HG03354 (cell line): Measurements from ENCODE around the gene RNF114.
"Not testable (repeated sequence)": the region's sequence is repeated elsewhere in the genome, so short reads cannot be mapped to it uniquely, and the experiment has no call there.

Experiments used
- ATAC-seq: cut with Tn5 transposase; IDR thresholded peaks from one replicate; pipeline ENCODE4 v1.9.1; 2021; ENCODE audit warnings: mild to moderate bottlenecking; ENCODE audit not compliant: unreplicated experiment, poor library complexity, severe bottlenecking

The RNF114 gene, protein sequence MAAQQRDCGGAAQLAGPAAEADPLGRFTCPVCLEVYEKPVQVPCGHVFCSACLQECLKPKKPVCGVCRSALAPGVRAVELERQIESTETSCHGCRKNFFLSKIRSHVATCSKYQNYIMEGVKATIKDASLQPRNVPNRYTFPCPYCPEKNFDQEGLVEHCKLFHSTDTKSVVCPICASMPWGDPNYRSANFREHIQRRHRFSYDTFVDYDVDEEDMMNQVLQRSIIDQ

DNA sequence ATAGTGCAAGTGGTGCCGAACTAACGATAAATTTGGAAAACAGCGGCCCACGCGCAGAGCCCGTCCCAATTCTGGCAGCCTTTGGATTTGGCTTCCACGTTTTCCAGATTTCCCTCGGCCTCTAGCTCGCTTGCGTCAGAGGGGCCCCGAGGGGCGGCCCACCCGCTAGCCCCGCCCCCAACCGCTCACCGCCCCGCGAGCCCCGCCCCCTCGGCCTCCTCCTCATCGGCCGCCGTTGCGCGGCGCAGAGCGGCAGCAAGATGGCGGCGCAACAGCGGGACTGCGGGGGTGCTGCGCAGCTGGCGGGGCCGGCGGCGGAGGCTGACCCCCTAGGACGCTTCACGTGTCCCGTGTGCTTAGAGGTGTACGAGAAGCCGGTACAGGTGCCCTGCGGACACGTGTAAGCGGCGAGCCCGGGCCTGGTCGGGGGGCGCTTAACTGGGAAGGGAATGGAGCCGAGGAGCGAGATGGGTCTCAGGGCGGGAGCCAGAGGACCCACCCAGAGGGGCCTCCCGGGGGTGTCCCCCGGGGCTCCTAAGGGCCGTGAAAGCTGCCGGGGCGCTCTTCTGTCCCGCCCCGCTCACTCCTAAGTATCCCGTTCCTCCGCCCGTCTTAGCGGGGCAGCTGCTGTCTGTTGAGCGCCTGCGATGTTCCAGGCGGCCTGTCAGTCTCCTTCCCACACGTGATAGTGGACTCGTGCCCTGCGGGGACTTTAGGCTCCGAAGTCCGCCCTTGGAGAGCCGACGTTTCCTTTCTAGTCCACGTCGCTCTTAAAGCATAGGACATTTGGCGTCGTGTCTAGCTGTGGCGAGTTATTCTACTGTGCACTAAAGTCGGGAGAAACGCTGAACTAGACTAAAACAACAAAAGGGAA, at the start of gene RNF114:
RNF114 (plus strand) TSS at position 245 of the 874 bp plus-strand sequence; CDS start at position 261, 16 bp downstream.
- ATAC-seq, result peak; percentile 81

DNA sequence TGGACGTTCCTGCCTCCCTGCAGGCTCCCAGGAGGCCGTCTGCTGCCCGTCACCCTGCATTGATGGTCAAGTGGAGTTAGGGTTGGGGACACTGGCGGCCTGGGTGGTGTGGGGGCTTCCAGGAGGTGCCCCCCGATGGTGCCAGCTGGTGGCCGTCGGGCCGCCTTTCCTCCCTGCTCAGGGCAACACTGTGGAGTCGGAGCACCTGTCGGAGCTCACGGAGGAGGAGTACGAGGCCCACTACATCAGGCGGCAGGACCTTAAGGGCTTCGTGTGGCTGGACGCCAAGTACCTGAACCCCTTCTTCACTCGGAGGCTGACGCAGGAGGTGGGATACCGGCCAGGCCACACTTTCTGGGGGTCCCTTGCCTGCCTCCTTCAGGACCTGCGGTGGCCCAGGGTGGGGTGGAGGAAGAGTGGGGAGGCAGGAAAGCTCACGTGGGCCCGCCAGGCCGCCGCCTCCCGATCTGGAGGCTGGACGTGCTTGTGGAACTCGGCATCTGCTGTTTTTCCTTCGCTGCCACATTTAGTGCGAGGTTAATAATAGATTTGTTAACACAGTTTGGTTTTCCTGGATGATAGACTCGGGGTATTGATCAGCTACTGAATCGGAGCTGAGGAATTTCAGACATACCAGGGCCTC, 49.5 kb upstream of the RNF114 start:
- no peak for ATAC-seq

DNA sequence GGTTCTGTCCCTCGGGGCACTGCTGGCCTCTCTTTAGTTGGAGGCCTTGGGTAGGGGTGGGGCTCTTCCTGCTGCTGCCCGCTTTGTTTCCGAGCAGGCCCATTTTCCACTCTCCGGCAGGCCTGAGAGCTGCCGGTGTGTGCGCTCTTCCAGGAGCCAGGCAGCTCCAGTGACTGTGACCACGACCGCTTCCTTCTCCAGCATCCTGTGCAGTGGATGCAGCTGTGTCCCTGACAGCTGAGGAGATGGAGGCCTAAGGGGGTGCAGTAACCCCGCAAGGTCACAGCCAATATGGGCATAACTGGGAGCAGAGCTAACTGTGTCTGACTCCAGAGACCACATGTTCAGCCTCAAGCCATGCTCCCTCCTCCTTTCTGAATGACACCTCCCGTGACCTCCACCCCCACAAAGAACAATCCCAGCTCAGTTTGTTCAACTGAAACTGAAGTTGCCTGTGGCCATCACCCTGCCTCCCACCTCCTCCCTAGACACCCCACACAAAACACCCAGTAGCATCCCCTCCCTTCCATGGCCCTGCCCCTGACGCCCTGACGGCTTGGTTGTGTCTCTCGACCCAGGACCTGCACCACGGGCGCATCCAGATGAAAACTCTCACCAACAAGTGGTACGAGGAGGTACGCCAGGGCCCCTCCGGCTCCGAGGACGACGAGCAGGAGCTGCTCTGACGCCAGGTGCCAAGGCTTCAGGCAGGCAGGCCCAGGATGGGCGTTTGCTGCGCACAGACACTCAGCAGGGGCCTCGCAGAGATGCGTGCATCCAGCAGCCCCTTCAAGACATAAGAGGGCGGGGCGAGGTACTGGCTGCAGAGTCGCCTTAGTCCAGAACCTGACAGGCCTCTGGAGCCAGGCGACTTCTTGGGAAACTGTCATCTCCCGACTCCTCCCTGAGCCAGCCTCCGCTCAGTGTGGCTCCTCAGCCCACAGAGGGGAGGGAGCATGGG, 48.7 kb upstream of the RNF114 start:
- no peak for ATAC-seq

DNA sequence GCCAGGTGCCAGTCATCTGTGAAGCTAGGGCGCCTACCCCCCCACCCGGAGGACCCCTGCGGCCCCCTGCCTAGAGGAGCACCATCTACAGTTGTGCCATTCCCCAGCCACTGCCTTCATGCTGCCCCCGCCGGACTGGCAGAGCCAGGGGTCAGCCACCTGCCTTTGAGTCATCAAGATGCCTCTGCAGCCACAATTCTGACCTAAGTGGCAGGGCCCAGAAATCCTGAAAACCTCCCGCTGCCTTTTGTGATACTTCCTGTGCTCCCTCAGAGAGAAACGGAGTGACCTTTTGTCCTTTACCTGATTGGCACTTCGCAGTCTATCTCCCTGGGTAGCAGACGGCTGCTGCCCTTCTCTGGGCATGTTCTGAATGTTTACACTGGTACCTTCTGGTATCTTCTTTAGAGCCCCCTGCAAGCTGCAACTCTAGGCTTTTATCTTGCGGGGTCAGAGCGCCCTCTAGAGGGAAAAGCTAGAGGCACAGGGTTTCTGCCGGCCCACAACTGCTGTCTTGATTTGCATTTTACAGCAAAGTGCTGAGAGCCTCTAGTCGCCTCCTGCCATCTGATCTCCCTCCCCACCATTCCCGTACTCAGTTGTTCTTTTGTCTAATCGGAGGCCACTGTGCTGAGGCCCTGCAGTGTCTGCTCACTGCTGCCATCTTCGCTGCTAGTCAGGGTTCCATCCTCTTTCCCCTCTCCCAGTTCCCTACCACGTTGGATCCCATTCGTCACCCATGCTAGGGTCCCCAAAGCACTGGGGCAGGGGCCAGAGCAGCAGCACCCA, 47.8 kb upstream of the RNF114 start:
- no peak for ATAC-seq

DNA sequence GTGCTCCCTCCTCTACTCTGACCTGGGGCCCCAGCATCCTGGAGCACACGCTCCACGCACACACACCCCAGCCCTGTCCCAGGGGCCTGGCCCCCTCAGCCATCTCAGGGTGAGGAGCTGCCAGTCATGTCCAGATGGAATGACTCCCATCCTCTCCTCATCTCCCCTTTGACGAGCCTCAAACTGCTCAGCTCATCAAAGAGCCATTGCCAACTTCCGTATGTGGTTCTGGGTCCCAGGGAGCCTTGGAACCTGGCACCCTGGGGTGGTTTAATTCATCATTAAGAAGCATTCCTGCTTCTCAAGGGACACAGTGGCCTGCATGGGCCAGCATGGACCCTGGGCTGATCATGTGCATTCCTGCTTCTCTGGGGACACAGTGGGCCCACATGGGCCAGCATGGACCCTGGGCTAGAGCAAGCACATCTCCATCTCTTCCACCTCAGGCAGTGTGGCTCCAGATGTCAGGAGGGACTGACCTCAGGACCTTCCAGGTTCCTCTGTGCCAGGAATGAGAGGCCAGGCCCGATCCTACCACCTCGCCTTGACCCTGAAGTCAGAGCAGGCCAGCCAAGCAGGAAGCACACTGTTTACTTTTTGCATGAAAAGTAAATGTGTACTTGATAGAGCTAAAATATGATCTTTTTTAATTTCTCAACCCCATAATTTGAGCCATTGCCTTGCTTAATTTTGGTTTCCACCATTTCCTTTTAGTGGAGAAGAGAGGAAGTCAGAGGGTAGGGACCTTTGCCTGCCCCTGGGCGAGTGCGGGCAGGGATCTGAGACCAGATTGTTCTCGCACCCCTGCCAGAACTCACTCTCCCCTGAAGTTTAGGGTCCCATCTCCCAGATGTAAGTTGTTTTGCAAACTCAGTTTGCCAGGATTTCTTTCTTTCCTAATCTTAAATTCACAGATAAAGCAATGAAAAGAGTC, 46.9 kb upstream of the RNF114 start:
- ATAC-seq, result no peak

DNA sequence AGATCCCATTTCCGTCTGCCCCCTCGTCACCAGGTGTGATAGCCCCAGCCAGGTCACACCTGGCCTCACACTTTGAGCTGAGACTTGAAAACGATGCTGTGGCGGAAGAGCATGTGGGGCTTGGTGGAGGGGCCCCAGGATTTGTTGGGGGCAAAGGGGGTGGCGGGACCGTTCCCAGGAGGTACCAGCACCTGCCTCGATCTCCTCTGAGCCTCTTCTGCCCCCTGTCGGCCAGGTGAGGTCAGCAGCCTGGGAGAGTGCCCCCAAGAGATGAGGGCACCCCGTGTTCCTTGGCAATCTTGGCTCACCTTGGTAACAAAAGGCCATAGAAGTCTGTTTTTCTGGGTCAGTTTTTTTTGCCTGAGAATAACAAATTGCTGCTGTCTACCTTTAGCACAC, 46.3 kb upstream of the RNF114 start:
- ATAC-seq, result no peak

DNA sequence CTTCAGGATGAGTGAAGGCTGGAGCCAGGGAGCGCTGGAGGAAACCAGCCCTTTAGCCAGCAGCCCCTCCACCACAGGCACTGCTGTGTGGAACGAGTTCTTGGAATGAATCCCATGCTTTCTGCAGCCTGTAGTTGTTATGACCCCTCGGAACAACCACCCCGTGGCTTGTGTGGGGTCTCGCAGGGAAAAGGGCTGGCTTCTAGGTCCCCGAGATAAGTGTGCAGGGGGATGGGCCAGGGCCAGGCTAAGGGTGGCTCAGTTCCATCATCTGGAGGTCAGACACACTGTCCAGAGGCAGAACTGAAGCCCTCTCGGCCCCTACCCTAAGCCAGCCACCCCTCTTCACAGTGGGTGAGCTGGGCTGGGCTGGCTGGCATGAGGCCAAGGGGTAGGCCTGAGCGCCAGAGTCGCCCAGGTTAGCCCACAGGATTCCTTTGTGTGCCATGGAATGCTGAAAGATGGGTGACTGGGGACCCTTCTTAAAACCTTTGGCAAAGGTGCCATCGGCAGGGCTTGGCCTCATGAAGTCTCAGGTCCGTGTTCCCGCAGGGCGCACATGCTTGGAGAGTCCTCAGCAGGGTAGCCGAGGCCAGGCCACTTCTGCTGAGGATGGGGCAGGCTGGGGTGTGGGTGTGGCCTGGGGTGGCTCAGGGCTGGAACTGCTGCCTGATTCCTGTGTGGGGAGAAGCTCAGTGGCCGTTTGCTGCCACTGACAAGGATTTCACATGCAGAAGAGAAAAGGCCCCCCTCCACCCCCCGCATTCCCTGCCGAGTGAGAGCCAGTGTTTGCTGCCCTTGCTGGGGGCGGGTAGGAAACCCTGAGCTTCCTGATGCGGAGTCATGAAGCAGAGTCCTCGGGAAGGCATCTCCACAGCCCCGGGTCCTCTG, 45.5 kb upstream of the RNF114 start:
- no peak for ATAC-seq

DNA sequence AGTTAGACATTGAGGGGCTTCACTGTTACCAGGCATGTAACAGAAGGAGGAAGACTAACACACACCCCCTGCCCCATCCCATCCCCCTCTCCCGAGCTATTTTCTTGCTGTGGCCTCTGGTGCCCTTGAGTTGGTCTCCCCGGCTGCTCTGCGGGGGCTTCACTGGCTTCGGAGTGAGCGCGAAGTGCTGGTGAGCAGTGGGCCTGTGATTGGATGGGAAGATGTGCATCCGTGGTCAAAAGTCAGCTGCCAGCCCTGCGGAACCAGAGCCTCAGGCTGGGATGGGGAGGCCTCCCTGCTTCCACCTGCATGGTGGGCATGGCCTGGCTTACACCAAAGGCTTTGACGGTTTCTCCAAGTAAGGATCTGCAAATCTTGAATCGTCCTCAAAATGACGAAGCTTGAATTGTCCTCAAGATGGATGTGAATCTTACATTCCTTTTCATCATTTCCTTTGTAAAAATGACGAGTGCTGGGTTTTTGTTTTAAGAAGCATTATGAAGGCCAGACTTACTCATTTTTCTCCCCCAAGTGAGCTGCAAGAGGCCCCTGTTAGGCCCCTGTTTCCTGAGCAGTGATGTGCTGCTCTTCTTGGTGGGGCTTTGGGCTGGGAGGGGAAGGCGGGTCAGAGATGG, 44.6 kb upstream of the RNF114 start:
- no peak for ATAC-seq

DNA sequence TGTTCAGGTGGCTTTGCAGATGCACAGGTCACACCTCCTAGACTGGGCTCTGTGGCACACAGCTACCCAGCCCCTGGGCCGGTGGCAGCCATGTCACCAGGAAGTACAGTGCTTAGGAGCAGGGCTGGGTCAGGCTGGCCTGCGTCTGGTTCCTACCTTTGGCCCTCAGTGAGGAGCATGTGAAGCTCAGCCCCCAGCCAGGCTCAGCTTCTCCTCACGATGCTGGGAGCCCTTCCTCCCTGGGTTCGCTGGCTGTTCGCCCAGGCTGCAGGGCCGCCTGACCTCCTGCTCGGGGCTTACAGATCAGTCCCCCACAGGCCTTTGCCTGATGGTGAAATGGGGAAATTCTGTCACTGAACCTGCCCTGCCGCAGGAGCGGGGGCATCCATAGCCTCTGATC, 43.9 kb upstream of the RNF114 start:
- ATAC-seq, result no peak

DNA sequence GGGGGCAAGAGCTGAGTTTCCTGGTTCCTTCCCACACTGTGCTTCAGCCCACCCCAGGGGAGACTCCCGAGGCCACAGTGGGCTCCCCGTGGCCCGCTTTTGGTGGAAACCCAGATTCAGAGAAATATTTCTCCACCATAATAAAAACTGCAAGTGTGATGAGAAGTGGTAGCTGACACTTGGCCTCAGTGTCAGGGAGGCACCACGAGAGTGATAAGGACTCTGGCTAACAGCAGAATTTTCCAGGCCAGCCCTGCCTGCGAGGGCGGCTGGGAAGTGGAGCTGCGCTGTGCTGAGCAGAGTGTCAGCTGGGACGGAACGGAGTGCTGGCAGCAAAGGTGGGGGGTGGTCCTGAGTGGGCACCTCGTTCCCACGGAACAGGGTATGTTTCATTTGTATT, 43.4 kb upstream of the RNF114 start:
- ATAC-seq, result no peak

DNA sequence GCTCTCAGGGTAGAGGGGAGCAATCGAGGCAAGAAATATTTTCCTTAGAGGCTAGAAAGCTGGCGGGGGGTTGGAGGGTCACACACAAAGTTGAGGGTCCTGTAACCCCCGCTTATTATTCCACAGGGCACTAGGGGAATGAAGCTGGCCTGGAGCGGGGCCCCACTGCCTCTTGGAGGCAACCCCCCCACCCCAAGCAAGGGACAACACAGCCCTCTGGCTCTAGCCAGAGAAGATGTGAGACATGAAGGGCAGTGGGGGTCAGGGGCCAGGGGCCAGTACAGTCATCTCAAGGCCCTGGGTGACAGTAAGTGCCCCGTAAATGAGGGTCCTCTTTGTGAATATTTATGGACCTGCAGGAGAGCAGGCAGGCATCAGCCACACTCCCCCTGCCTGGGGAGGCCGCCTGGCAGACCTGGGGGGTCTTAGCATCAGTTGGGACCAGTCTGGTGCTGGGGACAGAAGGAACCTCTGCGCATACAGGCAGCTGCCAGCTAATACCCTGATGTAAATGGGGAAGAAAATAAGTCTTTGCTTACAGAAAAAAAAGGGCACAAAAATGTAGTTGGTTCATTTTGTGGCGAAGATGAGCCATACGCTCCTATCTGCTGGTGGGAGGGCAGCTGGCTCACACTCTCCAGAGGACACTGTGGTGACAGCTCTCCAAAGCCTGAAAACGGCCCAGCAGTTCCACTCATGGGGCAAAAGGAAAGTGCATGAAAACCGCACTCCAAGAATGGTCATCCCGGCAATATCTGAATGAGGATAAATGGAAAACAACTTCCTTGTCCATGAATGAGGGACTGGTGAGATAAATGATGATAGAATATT, 42.7 kb upstream of the RNF114 start:
- no peak for ATAC-seq

DNA sequence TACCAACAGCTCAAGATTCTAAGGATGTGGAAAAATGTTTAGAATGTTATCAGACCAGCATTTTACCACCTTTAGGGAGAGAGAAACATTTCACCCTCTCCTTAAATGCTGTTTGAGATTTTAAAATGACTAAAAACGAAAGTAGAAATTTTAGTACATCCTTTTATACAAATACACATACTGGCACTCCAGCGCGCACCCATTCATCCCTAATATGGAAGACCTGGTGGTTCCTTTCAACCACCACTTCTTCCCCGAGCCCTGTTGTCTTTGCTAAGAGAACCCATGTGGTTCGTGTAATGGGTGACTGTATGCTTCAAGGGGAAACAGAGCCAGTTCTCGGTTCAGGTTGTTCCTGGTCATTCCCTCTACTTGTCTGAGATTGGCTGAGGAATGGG, 42.1 kb upstream of the RNF114 start:
- no peak for ATAC-seq

DNA sequence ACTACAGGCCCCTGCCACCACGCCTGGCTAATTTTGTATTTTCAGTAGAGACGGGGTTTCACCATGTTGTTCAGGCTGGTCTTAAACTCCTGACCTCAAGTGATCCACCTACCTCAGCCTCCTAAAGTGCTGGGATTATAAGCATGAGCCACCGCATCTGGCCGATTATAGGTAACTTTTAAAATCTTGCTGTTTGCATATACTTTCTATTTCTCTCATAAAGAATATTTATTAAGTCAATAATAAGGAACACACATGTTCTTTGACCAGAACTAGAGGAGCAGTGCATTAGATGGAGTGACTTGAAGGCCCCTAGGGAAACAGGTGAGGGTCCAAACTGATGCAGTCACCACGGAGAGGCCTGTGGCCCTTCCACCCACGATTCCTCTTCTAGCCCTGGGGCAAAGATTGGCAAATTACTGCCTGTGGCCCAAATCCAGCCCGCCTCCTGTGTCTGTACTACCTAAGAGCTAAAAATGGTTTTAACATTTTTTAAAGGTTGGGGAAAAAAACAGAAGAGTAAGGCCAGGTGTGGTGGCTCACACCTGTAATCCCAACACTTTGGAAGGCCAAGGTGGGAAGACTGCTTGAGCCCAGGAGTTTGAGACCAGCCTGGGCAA, 40.6 kb upstream of the RNF114 start:
- ATAC-seq, result not testable (repeated sequence)

DNA sequence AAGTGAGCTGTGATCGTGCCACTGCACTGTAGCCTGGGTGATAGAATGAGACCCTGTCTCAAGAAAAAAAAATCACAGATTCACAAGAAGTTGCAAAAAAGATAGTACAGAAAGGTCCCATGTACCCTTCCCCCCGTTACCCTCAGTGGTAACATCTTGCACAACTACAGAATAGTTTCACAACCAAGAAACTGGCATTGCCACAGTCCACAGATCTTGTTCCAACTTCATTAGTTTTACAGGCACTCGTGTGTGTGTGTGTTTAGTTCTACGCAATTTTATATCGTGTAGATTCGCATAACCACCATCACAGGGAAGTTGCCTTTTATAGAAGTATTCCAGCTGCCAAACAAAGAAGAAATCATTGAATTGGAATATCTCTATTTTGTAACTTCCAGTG, 40.0 kb upstream of the RNF114 start:
- ATAC-seq, result no peak
